WTC11 (cell line): Measurements from ENCODE around the gene TGFBR1.

Experiments used
- CTCF ChIP-seq: fragments of 200-600 bp; IDR thresholded peaks from 2 replicates; pipeline ENCODE4 v1.8.0; 2022; ENCODE audit warnings: antibody characterized with exemption
- JUN ChIP-seq: sonication (generic); formaldehyde crosslinking; IDR thresholded peaks from 2 replicates; pipeline ENCODE4 v1.8.0; 2023; ENCODE audit warnings: mild to moderate bottlenecking, missing genetic modification reagents
- NFE2L1 ChIP-seq: sonication (generic); formaldehyde crosslinking; IDR thresholded peaks from 2 replicates; pipeline ENCODE4 v1.8.1; 2023; ENCODE audit warnings: missing genetic modification reagents
- SP1 ChIP-seq: sonication (generic); formaldehyde crosslinking; conservative IDR thresholded peaks from 2 replicates; pipeline ENCODE4 v1.8.1; 2022; ENCODE audit warnings: missing genetic modification reagents
- USF2 ChIP-seq: sonication (generic); formaldehyde crosslinking; IDR thresholded peaks from 2 replicates; pipeline ENCODE4 v1.8.1; 2023; ENCODE audit warnings: mild to moderate bottlenecking, missing genetic modification reagents, moderate library complexity
- ZNF232 ChIP-seq: sonication (generic); formaldehyde crosslinking; IDR thresholded peaks from 2 replicates; pipeline ENCODE4 v1.8.0; 2022; ENCODE audit warnings: mild to moderate bottlenecking, missing genetic modification reagents
- ZNF317 ChIP-seq: sonication (generic); formaldehyde crosslinking; IDR thresholded peaks from 2 replicates; pipeline ENCODE4 v1.8.1; 2023; ENCODE audit warnings: low read depth, mild to moderate bottlenecking, moderate library complexity, missing genetic modification reagents, borderline replicate concordance
- TF ChIP-seq, protein P1 (sequence below): sonication (generic); formaldehyde crosslinking; conservative IDR thresholded peaks from 2 replicates; pipeline ENCODE4 v1.8.1; 2022; ENCODE audit warnings: mild to moderate bottlenecking, missing genetic modification reagents
- TF ChIP-seq, protein P2 (sequence below): sonication (generic); formaldehyde crosslinking; IDR thresholded peaks from 2 replicates; pipeline ENCODE4 v1.8.0; 2022; ENCODE audit warnings: mild to moderate bottlenecking, missing genetic modification reagents
- TF ChIP-seq, protein P3 (sequence below): sonication (generic); formaldehyde crosslinking; IDR thresholded peaks from 2 replicates; pipeline ENCODE4 v1.8.0; 2022; ENCODE audit warnings: mild to moderate bottlenecking, missing genetic modification reagents

DNA sequence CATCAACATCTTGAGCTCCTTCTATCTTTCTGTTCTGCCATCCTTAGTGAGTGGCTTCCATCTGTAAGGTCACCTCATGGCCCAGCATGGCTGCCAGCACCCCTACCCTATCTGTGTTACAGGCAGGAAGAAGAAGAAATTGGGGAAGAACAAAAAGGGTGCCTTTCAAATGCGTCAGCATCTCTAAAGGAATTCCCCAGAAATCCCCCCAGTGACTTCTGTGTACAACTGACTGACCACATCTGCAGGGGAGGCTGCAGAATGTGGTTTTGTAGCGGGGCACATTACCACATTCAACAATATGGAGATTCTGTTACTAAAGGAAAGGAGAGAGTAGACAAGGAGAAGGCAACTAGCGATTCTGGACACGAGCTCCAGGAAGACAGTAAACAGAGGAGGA lies 76.7 kb downstream of the TGFBR1 start:
- no peak for TF ChIP-seq ZNF232 (CRISPR knock-in tag)
- TF ChIP-seq NFE2L1 (CRISPR knock-in tag) = no peak
- TF ChIP-seq USF2 (CRISPR knock-in tag) = no peak
- TF ChIP-seq, protein P1, sequence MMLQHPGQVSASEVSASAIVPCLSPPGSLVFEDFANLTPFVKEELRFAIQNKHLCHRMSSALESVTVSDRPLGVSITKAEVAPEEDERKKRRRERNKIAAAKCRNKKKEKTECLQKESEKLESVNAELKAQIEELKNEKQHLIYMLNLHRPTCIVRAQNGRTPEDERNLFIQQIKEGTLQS (CRISPR knock-in tag) = no peak
- no peak for TF ChIP-seq CTCF
- TF ChIP-seq, protein P2, sequence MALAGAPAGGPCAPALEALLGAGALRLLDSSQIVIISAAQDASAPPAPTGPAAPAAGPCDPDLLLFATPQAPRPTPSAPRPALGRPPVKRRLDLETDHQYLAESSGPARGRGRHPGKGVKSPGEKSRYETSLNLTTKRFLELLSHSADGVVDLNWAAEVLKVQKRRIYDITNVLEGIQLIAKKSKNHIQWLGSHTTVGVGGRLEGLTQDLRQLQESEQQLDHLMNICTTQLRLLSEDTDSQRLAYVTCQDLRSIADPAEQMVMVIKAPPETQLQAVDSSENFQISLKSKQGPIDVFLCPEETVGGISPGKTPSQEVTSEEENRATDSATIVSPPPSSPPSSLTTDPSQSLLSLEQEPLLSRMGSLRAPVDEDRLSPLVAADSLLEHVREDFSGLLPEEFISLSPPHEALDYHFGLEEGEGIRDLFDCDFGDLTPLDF (CRISPR knock-in tag) = no peak
- TF ChIP-seq ZNF317 (CRISPR knock-in tag) = no peak
- TF ChIP-seq, protein P3, sequence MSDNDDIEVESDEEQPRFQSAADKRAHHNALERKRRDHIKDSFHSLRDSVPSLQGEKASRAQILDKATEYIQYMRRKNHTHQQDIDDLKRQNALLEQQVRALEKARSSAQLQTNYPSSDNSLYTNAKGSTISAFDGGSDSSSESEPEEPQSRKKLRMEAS (CRISPR knock-in tag) = no peak
- no peak for TF ChIP-seq JUN
- no peak for TF ChIP-seq SP1 (CRISPR knock-in tag)
